ENCODE measurements around the gene KCNK18. TPM values are rescaled to one million over a fixed set of nuclear protein-coding genes. Genes with fewer than 3 reads are reported as not detected.
A peak's percentile ranks its signal among the peaks of the same experiment; 100 is the strongest.

KCNK18 gene
- total and polyA plus RNA-seq, 4 experiments from 2014 or later = not detected

DNA sequence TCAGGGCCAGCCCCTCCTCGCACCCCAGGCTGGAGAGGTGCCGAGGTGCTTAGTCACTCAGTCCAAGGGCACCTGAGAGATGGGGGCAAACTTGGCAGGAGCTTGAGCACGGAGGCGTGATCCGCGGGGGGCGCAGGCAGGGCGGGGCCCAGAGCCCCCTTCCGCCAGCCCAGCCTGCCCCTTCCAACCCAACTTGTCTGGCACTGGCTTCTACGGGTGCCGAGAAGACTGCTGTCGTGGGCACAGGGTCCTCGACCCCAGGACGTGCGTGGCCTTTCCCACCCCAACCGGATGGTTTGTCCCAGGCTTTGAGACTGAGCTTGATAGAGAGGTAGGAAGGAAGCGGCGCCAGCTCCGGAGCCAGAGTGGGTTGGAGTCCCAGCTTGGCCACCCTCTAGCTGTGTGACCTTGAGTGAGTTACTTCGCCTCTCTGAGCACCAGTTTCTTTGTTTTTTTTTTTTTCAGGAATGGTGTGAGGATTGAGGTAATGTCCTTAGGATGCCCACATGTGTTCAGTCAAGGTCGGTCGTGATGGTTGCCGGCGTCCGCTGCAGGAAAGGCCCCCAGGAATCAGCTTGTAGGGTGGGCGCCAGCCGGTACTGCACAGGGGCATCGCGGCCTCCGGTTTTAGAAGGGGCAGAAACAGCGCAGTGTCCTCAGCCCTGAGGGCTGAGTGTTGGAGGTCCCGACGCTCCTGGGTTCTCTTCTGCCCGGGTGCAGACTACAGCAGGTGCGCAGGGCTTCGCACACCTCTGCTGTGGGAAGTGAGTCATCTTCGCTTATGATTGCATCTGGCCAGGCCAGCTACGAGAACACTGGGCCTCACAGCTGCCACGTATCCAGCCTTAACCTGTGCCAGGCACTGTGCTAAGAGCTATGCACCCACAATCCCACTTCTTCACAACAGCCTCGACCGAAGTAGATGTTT lies 30.6 kb upstream of the KCNK18 start:
- Histone ChIP-seq H3K4me3 (ENCODE audit: low read length in 2 of 2) (no peak overlapping the region), H3K9me3 (ENCODE audit: control insufficient read depth in 1 of 2, low read length in 2 of 2) (no peaks in the 10 kb centered on the region), H3K4me1 (ENCODE audit: insufficient read depth, low read length) (peaks cover 33% of the 10 kb centered on the region), H3K27me3 (ENCODE audit: insufficient read depth, low read length) (peaks cover 64% of the 10 kb centered on the region), H3K36me3 (ENCODE audit: insufficient read depth, low read length) (no peaks in the 10 kb centered on the region), H3K27ac (ENCODE audit: low read depth, low read length) (no peak overlapping the region)
- H3K27ac Mint-ChIP-seq = no peak overlapping the region
- ChIA-PET POLR2A (ENCODE audit: partially characterized antibody) (no interaction called here), CTCF (ENCODE audit: partially characterized antibody) (interaction anchor here (0.7 to 5.7 kb wide), 14 partner anchors 8 to 476 kb away, joined by 3 to 55 read pairs (median 4); partner anchors contain the start of gene SHTN1)
- intact Hi-C loops (cut with micrococcal nuclease) = loop anchor here (5.0 kb wide), 1 partner anchor 881 kb away; the partner anchor contains the start of gene RAB11FIP2
- no peaks in the 10 kb centered on the region for H3K36me3 Mint-ChIP-seq
- DNase-seq = no peak
- H3K4me1 Mint-ChIP-seq = peaks cover 22 to 52% (median 40%) of the 10 kb centered on the region in 4 donors
- H3K4me3 Mint-ChIP-seq = peak overlapping the region in 7 of 8 donors; percentile 7 to 80 (median 62)
- peaks cover 0 to 7% (median 0%) of the 10 kb centered on the region in 8 donors for H3K9me3 Mint-ChIP-seq
- peaks cover 61 to 68% of the 10 kb centered on the region in 2 donors for H3K27me3 Mint-ChIP-seq

DNA sequence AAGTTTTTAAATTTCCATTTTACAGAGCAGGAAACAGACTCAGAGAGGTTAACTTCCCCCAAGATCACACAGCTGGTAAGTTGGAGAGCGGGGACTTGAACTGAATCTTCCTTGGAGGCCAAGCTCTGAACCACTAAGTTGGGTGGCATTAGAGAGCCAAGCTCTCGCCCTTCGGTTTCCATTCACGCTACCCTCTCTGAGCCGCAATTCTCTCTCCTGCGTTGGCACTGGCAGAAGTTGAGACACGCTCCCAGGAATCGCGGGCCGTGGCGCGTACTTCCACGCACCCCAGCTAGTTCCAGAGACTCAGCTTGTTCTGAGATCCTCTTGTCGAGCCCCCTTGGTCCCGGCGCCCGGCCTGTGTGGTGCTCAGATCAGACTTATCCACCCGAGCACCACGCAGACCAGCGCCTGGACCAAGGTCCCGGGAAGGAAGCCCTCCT lies 29.9 kb upstream of the KCNK18 start:
- Histone ChIP-seq H3K4me1 (ENCODE audit: insufficient read depth, low read length) (peaks cover 30% of the 10 kb centered on the region), H3K9me3 (ENCODE audit: control insufficient read depth in 1 of 2, low read length in 2 of 2) (no peaks in the 10 kb centered on the region), H3K27me3 (ENCODE audit: insufficient read depth, low read length) (peaks cover 66% of the 10 kb centered on the region), H3K36me3 (ENCODE audit: insufficient read depth, low read length) (no peaks in the 10 kb centered on the region), H3K27ac (ENCODE audit: low read depth, low read length) (no peak overlapping the region), H3K4me3 (ENCODE audit: low read length in 2 of 2) (no peak overlapping the region)
- no peak for DNase-seq
- Mint-ChIP-seq H3K36me3 (no peaks in the 10 kb centered on the region), H3K27ac (no peak overlapping the region), H3K9me3 (peaks cover 0 to 5% (median 0%) of the 10 kb centered on the region in 8 donors), H3K4me3 (peak overlapping the region in 7 of 8 donors; percentile 28 to 80 (median 67)), H3K27me3 (peaks cover 63 to 69% of the 10 kb centered on the region in 2 donors), H3K4me1 (peaks cover 20 to 48% (median 36%) of the 10 kb centered on the region in 4 donors)
- ChIA-PET POLR2A (ENCODE audit: partially characterized antibody) (no interaction called here), CTCF (ENCODE audit: partially characterized antibody) (interaction anchor here (0.9 to 5.7 kb wide), 17 partner anchors 8 to 477 kb away, joined by 3 to 55 read pairs (median 4); partner anchors contain the start of gene SHTN1)
- intact Hi-C loops (cut with micrococcal nuclease) = loop anchor here (5.0 kb wide), 1 partner anchor 880 kb away; the partner anchor contains the start of gene RAB11FIP2

DNA sequence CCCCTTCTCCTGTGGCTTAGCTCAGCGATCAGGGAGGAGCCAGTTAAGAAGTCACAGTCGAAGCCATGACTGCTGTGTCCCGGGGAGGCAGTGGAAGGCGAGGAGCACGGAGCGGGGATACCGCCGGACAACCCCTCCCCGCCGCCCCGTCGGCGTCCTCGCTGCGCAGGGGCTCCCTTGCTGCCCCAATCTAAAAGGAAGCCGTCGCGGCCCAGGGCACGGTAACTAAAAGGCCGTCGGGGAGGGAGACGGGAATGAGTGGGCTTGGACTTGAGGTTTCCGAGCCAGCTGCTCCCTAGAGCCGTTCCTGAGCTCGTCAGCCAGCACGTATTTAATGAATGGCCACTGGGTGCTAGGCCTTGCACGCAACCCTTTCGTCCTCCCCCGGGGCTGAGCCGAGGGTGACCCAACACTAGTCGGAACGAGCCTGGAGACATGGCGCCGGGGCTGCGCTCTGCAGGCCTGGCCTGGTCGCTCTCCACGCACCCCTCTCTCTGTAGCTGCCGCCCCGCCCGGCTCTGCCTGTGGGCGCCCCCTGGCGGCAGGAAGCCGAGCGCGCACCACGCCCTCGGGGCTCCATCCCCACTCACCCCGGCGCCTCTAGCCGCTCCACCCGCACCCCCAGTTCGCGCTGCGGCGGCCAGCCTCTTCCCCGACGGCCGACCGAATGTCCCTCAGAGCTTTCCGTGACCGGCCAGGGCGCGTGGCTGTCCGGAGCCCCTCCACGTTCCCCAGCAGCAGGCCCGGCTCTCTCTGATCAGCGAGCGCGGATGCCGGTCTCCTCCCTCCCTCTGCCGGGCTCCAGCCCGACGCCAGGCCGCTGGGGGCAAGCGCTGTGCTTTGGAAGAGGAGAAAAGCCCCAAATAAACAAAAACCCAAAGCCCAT lies 29.3 kb upstream of the KCNK18 start:
- intact Hi-C loops (cut with micrococcal nuclease) = loop anchor here (5.0 kb wide), 1 partner anchor 879 kb away; the partner anchor contains the start of gene RAB11FIP2
- H3K27ac ChIP-seq (ENCODE audit: low read depth, low read length) = no peak overlapping the region
- no peaks in the 10 kb centered on the region for H3K36me3 ChIP-seq (ENCODE audit: insufficient read depth, low read length)
- DNase-seq = peak; percentile 48 to 69 (median 68)
- Mint-ChIP-seq H3K4me3 (peak overlapping the region in 6 of 8 donors; percentile 40 to 80 (median 70)), H3K27me3 (peaks cover 66 to 68% of the 10 kb centered on the region in 2 donors), H3K36me3 (no peaks in the 10 kb centered on the region), H3K9me3 (peaks cover 0 to 5% (median 0%) of the 10 kb centered on the region in 8 donors), H3K4me1 (peaks cover 16 to 44% (median 31%) of the 10 kb centered on the region in 4 donors), H3K27ac (peak overlapping the region in 1 of 7 donors; percentile 43)
- POLR2A ChIA-PET (ENCODE audit: partially characterized antibody) = no interaction called here
- CTCF ChIA-PET (ENCODE audit: partially characterized antibody) = interaction anchor here (0.9 to 5.7 kb wide), 16 partner anchors 7 to 477 kb away, joined by 3 to 55 read pairs (median 4); partner anchors contain the start of gene SHTN1
- peaks cover 64% of the 10 kb centered on the region for H3K27me3 ChIP-seq (ENCODE audit: insufficient read depth, low read length)
- no peaks in the 10 kb centered on the region for H3K9me3 ChIP-seq (ENCODE audit: control insufficient read depth in 1 of 2, low read length in 2 of 2)
- peaks cover 25% of the 10 kb centered on the region for H3K4me1 ChIP-seq (ENCODE audit: insufficient read depth, low read length)
- H3K4me3 ChIP-seq (ENCODE audit: low read length in 2 of 2) = no peak overlapping the region

DNA sequence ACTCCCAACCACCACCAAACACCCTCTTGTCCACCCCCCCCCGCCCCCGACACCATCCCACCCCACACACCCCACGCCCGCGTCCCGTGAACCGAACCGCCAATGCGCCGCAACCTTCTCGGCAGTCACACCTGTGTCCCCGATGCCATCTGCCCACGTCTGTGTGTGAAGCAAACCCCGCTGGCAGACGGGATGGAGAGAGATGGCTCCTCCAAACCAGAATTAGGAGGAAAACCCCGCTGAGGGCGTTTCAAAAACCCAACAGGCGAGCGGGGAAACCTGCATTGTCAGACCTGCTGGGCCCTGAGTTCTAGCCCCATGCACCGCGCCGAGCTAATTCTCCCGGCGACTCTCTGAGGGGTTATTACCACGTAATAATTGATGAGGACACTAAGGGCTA lies 28.6 kb upstream of the KCNK18 start:
- peaks cover 66 to 68% of the 10 kb centered on the region in 2 donors for H3K27me3 Mint-ChIP-seq
- DNase-seq = no peak
- intact Hi-C loops (cut with micrococcal nuclease) = loop anchor here (5.0 kb wide), 1 partner anchor 879 kb away; the partner anchor contains the start of gene RAB11FIP2

DNA sequence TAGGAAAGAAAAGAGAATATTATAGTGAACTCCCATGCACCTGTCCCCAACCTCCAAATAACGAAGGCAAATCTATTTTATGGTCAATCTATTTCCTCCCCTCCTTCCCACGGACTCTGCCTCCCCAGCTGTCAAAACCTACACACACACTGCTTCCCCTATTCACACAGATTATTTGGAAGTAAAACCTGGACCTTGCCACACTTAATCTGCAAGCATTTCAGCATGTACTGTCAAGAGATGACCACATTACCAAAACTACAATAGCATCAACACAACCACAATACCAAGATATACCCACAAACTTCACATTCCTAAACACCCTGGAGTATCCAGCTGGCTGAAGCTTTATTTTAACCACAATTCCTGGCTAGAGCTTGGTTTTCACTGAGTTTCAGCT lies 27.8 kb upstream of the KCNK18 start:
- Histone ChIP-seq H3K4me3 (ENCODE audit: low read length in 2 of 2) (no peak overlapping the region), H3K27ac (ENCODE audit: low read depth, low read length) (no peak overlapping the region), H3K4me1 (ENCODE audit: insufficient read depth, low read length) (peaks cover 22% of the 10 kb centered on the region), H3K9me3 (ENCODE audit: control insufficient read depth in 1 of 2, low read length in 2 of 2) (no peaks in the 10 kb centered on the region), H3K27me3 (ENCODE audit: insufficient read depth, low read length) (peaks cover 52% of the 10 kb centered on the region), H3K36me3 (ENCODE audit: insufficient read depth, low read length) (no peaks in the 10 kb centered on the region)
- Mint-ChIP-seq H3K9me3 (peaks cover 0 to 5% (median 0%) of the 10 kb centered on the region in 8 donors), H3K27ac (peak overlapping the region in 1 of 7 donors; percentile 9), H3K4me3 (peak overlapping the region in 3 of 8 donors; percentile 12 to 61 (median 39)), H3K27me3 (peaks cover 60 to 63% of the 10 kb centered on the region in 2 donors), H3K4me1 (peaks cover 15 to 38% (median 29%) of the 10 kb centered on the region in 4 donors), H3K36me3 (no peaks in the 10 kb centered on the region)
- POLR2A ChIA-PET (ENCODE audit: partially characterized antibody) = no interaction called here
- intact Hi-C loops (cut with micrococcal nuclease) = loop anchor here (5.0 kb wide), 1 partner anchor 878 kb away; the partner anchor contains the start of gene RAB11FIP2
- DNase-seq = no peak
- CTCF ChIA-PET (ENCODE audit: partially characterized antibody) = interaction anchor here (1.2 to 10.4 kb wide), 4 partner anchors 11 to 381 kb away, joined by 3 to 196 read pairs (median 18); no protein-coding TSS in a partner anchor

More for the DNA sequence above, 28.6 kb upstream of the KCNK18 start:
- Histone ChIP-seq H3K4me1 (ENCODE audit: insufficient read depth, low read length) (peaks cover 19% of the 10 kb centered on the region), H3K36me3 (ENCODE audit: insufficient read depth, low read length) (no peaks in the 10 kb centered on the region), H3K27me3 (ENCODE audit: insufficient read depth, low read length) (peaks cover 59% of the 10 kb centered on the region), H3K9me3 (ENCODE audit: control insufficient read depth in 1 of 2, low read length in 2 of 2) (no peaks in the 10 kb centered on the region), H3K4me3 (ENCODE audit: low read length in 2 of 2) (no peak overlapping the region), H3K27ac (ENCODE audit: low read depth, low read length) (no peak overlapping the region)
- Mint-ChIP-seq H3K27ac (no peak overlapping the region), H3K4me1 (peaks cover 16 to 40% (median 31%) of the 10 kb centered on the region in 4 donors), H3K4me3 (peak overlapping the region in 6 of 8 donors; percentile 4 to 72 (median 52)), H3K9me3 (peaks cover 0 to 5% (median 0%) of the 10 kb centered on the region in 8 donors), H3K36me3 (no peaks in the 10 kb centered on the region)
- CTCF ChIA-PET (ENCODE audit: partially characterized antibody) = interaction anchor here (1.3 to 10.4 kb wide), 8 partner anchors 10 to 380 kb away, joined by 3 to 196 read pairs (median 8); no protein-coding TSS in a partner anchor
- POLR2A ChIA-PET (ENCODE audit: partially characterized antibody) = no interaction called here

DNA sequence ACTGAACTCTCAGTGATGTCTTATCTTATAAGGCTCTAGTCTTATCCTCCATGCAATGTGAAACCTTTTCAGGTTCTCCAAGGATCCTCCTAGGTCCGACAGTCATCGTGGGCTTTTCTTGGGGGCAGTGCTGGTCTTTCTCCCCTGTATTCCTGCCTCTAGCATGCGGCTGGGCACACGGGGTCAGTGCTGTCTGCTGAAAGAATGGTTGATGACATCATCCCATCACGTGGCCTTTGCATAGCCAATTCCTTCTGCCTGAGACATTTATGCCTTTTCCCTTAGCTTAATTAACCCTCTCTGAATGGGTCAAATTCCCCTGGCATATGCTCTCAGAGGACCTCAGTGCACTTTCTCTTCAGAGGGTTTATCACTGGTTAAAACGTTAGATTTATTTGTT lies 27.0 kb upstream of the KCNK18 start:
- Mint-ChIP-seq H3K27ac (peak overlapping the region in 1 of 7 donors; percentile 9), H3K9me3 (peaks cover 0 to 5% (median 0%) of the 10 kb centered on the region in 8 donors), H3K36me3 (no peaks in the 10 kb centered on the region), H3K4me3 (no peak overlapping the region), H3K4me1 (peaks cover 17 to 38% (median 28%) of the 10 kb centered on the region in 4 donors), H3K27me3 (peaks cover 53 to 59% of the 10 kb centered on the region in 2 donors)
- ChIA-PET POLR2A (ENCODE audit: partially characterized antibody) (no interaction called here), CTCF (ENCODE audit: partially characterized antibody) (interaction anchor here (1.0 to 10.4 kb wide), 5 partner anchors 12 to 382 kb away, joined by 3 to 196 read pairs (median 4); no protein-coding TSS in a partner anchor)
- intact Hi-C loops (cut with micrococcal nuclease) = no loop called here
- Histone ChIP-seq H3K4me3 (ENCODE audit: low read length in 2 of 2) (no peak overlapping the region), H3K27me3 (ENCODE audit: insufficient read depth, low read length) (peaks cover 44% of the 10 kb centered on the region), H3K4me1 (ENCODE audit: insufficient read depth, low read length) (peaks cover 18% of the 10 kb centered on the region), H3K9me3 (ENCODE audit: control insufficient read depth in 1 of 2, low read length in 2 of 2) (no peaks in the 10 kb centered on the region), H3K27ac (ENCODE audit: low read depth, low read length) (no peak overlapping the region), H3K36me3 (ENCODE audit: insufficient read depth, low read length) (no peaks in the 10 kb centered on the region)
- DNase-seq = no peak
